Endodermal cell (in vitro differentiated cells): ENCODE measurements around the gene LAMA2. TPM values are rescaled to one million over a fixed set of nuclear protein-coding genes. Genes with fewer than 3 reads are reported as not detected.

Source experiments
- DNase-seq: peaks from one replicate; pipeline ENCODE4 v3.0.0-alpha.2; 2017
- H3K27ac ChIP-seq: 2 replicates; pipeline ENCODE4 v1.5.1; 2013; ENCODE audit warnings: mild to moderate bottlenecking, low read depth, low read length, moderate library complexity
- H3K27me3 ChIP-seq: 2 replicates; pipeline ENCODE4 v1.6.1; 2013; ENCODE audit warnings: mild to moderate bottlenecking, low read length, moderate library complexity; ENCODE audit not compliant: insufficient read depth, control insufficient read depth, poor library complexity, severe bottlenecking
- H3K36me3 ChIP-seq: 2 replicates; pipeline ENCODE4 v1.7.0; 2013; ENCODE audit warnings: mild to moderate bottlenecking, low read length, moderate library complexity; ENCODE audit not compliant: control insufficient read depth, insufficient read depth
- H3K4me1 ChIP-seq: one replicate; pipeline ENCODE4 v1.7.0; 2013; ENCODE audit warnings: low read length; ENCODE audit not compliant: control insufficient read depth, insufficient read depth
- H3K4me3 ChIP-seq: 2 replicates; pipeline ENCODE4 v1.5.1; 2013; ENCODE audit warnings: mild to moderate bottlenecking, low read length, moderate library complexity
- H3K9ac ChIP-seq: 2 replicates; pipeline ENCODE4 v1.6.1; 2013; ENCODE audit warnings: mild to moderate bottlenecking, low read length, moderate library complexity; ENCODE audit not compliant: poor library complexity, severe bottlenecking; ENCODE audit errors: extremely low read depth
- H3K9me3 ChIP-seq: 2 replicates; pipeline ENCODE4 v1.6.1; 2013; ENCODE audit warnings: mild to moderate bottlenecking, low read length, moderate library complexity; ENCODE audit not compliant: control insufficient read depth
- H3K27ac Mint-ChIP-seq: 2 replicates; pipeline ENCODE4 v1.8.0; 2020; ENCODE audit warnings: mixed read lengths
- H3K27me3 Mint-ChIP-seq: 2 replicates; pipeline ENCODE4 v1.8.0; 2021; ENCODE audit warnings: mild to moderate bottlenecking, mixed read lengths; ENCODE audit not compliant: insufficient read depth
- H3K36me3 Mint-ChIP-seq: 2 replicates; pipeline ENCODE4 v1.8.0; 2020; ENCODE audit warnings: low read depth, mixed read lengths
- H3K4me1 Mint-ChIP-seq: 2 replicates; pipeline ENCODE4 v1.8.0; 2020; ENCODE audit warnings: mixed read lengths
- H3K4me3 Mint-ChIP-seq: 2 replicates; pipeline ENCODE4 v1.8.0; 2020; ENCODE audit warnings: mild to moderate bottlenecking, moderate library complexity, mixed read lengths
- H3K9me3 Mint-ChIP-seq: 2 replicates; pipeline ENCODE4 v1.8.0; 2020; ENCODE audit warnings: mild to moderate bottlenecking, mixed read lengths
- WGBS, 2 experiments: methylation state at CpG; one replicate each; pipeline versions ENCODE4 v1.1.5 to v1.1.7; 2013; ENCODE audit warnings: missing lambda C conversion rate in 2 of 2, mixed read lengths in 1 of 2; ENCODE audit not compliant: insufficient coverage in 1 of 2, insufficient read length in 1 of 2; 5-methylcytosine and 5-hydroxymethylcytosine counted together
- total RNA-seq, 2 donors: library from RNA; stranded (reverse); fragmentation: NEBNext Ultra II Directional in 1 of 2; extraction: Animal tissue kit (Norgen Biotek cat#: 25700) in 1 of 2; gene quantifications; 2 replicates in 1 of 2; 3 replicates in 1 of 2; pipeline ENCODE4 v1.2.1, GENCODE V29; 2021
- TF ChIP-seq, protein P1 (sequence below): fragments of 200-600 bp; sonication (generic); conservative IDR thresholded peaks from 2 replicates; pipeline ENCODE4 v1.5.0; 2021; ENCODE audit warnings: antibody characterized with exemption, mild to moderate bottlenecking

LAMA2 gene
- total RNA-seq, 2 donors from 2014 or later: 2.3 to 4.1 TPM

DNA sequence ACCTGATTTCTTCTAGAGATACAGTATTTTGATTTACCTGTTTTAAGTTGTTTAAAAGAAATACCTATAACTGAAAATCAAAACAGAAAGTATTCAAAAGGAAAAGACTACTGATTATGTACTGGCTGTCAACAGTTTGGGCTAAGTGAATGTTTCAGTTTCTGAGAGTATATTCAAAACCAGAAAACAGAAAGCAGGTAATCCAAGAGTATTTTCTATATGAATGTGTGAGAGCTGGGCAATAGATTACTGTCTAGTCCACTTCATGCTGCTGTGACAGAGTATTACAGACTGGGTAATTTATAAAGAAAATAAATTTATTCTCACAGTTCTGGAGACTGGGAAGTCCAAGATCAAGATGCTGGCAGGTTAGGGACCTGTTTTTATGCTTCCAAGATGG, 566.0 kb downstream of the LAMA2 start:
- H3K9me3 ChIP-seq: no peaks in the 10 kb centered on the region
- H3K4me1 ChIP-seq: no peaks in the 10 kb centered on the region
- H3K27me3 ChIP-seq: no peaks in the 10 kb centered on the region
- no peak overlapping the region for H3K4me3 Mint-ChIP-seq
- TF ChIP-seq, protein P1, sequence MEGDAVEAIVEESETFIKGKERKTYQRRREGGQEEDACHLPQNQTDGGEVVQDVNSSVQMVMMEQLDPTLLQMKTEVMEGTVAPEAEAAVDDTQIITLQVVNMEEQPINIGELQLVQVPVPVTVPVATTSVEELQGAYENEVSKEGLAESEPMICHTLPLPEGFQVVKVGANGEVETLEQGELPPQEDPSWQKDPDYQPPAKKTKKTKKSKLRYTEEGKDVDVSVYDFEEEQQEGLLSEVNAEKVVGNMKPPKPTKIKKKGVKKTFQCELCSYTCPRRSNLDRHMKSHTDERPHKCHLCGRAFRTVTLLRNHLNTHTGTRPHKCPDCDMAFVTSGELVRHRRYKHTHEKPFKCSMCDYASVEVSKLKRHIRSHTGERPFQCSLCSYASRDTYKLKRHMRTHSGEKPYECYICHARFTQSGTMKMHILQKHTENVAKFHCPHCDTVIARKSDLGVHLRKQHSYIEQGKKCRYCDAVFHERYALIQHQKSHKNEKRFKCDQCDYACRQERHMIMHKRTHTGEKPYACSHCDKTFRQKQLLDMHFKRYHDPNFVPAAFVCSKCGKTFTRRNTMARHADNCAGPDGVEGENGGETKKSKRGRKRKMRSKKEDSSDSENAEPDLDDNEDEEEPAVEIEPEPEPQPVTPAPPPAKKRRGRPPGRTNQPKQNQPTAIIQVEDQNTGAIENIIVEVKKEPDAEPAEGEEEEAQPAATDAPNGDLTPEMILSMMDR: no peak
- peaks cover 5% of the 10 kb centered on the region for H3K4me1 Mint-ChIP-seq
- H3K27ac Mint-ChIP-seq: no peak overlapping the region
- H3K36me3 ChIP-seq: no peaks in the 10 kb centered on the region
- no peaks in the 10 kb centered on the region for H3K9me3 Mint-ChIP-seq
- H3K27me3 Mint-ChIP-seq: no peaks in the 10 kb centered on the region
- no peak overlapping the region for H3K27ac ChIP-seq
- no peak overlapping the region for H3K4me3 ChIP-seq
- no peak for DNase-seq
- no peak overlapping the region for H3K9ac ChIP-seq
- no peaks in the 10 kb centered on the region for H3K36me3 Mint-ChIP-seq

DNA sequence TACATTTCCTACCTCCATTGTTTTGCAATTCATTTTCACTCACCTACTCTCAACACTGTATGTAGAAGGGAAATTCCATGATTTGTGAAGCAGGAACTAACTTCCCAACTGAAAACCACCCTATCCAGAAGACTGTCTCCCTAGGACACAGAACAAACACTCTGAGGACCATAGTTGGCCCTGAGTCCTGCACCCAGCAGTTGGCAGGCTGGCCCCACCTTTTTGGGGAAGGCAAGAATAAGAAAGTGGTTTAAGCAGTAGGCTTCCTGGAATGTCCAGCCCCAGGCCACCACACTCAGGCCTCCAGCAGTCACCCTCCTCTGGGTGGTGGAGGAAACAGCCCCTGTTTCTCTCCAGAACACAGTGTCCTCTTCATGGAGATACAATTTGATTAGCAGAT, 568.2 kb downstream of the LAMA2 start:
- Histone ChIP-seq H3K36me3 (no peaks in the 10 kb centered on the region), H3K9ac (no peak overlapping the region), H3K27ac (no peak overlapping the region), H3K27me3 (no peaks in the 10 kb centered on the region), H3K4me1 (no peaks in the 10 kb centered on the region), H3K4me3 (no peak overlapping the region), H3K9me3 (no peaks in the 10 kb centered on the region)
- Mint-ChIP-seq H3K27me3 (no peaks in the 10 kb centered on the region), H3K4me3 (no peak overlapping the region), H3K4me1 (no peaks in the 10 kb centered on the region), H3K36me3 (no peaks in the 10 kb centered on the region), H3K9me3 (no peaks in the 10 kb centered on the region), H3K27ac (no peak overlapping the region)
- DNase-seq: no peak
- TF ChIP-seq, protein P1: no peak

DNA sequence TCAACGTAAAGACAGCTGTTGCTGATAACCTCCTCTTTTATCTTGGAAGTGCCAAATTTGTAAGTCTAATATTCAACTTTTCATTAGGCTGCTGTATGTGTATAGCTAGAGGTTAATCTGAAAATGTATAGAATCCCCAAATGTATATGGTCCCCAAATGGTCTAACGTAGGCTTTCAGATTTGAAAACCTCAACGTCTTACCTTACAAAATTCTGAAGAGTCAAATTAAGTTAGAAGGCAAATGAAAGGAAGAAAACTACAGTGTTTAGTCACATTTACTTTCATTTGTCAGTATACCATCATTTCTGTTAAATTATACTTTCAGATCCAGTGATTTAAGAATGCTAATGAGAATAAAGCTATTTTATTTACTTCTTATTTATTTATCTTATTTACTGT, 570.1 kb downstream of the LAMA2 start:
- TF ChIP-seq, protein P1: no peak
- Histone ChIP-seq H3K27ac (no peak overlapping the region), H3K4me1 (no peaks in the 10 kb centered on the region), H3K27me3 (no peaks in the 10 kb centered on the region), H3K9ac (no peak overlapping the region), H3K4me3 (no peak overlapping the region), H3K9me3 (no peaks in the 10 kb centered on the region), H3K36me3 (no peaks in the 10 kb centered on the region)
- 90 to 100% methylated on average over 1 to 3 of the region's 3 CpGs for WGBS, 2 experiments
- Mint-ChIP-seq H3K9me3 (no peaks in the 10 kb centered on the region), H3K27ac (no peak overlapping the region), H3K4me3 (no peak overlapping the region), H3K27me3 (no peaks in the 10 kb centered on the region), H3K4me1 (no peaks in the 10 kb centered on the region), H3K36me3 (no peaks in the 10 kb centered on the region)
- DNase-seq: no peak
